Measurements from ENCODE around the gene BNC2. TPM values are rescaled to one million over a fixed set of nuclear protein-coding genes. Genes with fewer than 3 reads are reported as not detected.

Gene BNC2
- total RNA-seq, 1 donor from 2014 or later = under 0.01 TPM

DNA sequence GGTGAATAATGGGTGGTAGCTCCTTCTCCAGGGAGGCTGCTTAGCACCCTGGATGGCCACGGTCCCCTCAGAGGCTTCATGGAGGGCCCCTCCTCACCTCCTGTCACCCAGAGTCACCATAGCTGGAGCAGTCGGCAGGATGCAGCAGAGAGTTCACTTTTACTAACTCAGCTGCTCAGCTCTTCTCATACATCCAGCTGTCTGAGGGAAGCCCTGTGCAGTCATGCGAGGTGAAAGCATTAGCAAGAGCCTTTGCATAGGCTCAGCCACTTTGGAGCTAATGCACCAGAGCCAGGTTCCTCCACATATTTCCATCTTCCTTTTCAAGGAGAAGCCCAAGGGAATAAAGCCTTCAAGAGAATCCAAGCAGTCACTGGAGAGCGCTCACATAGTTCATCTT is 499.2 kb downstream of the BNC2 start:
- no peak overlapping the region for H3K4me3 ChIP-seq (ENCODE audit: low read depth, low read length)
- TF ChIP-seq, protein P1, sequence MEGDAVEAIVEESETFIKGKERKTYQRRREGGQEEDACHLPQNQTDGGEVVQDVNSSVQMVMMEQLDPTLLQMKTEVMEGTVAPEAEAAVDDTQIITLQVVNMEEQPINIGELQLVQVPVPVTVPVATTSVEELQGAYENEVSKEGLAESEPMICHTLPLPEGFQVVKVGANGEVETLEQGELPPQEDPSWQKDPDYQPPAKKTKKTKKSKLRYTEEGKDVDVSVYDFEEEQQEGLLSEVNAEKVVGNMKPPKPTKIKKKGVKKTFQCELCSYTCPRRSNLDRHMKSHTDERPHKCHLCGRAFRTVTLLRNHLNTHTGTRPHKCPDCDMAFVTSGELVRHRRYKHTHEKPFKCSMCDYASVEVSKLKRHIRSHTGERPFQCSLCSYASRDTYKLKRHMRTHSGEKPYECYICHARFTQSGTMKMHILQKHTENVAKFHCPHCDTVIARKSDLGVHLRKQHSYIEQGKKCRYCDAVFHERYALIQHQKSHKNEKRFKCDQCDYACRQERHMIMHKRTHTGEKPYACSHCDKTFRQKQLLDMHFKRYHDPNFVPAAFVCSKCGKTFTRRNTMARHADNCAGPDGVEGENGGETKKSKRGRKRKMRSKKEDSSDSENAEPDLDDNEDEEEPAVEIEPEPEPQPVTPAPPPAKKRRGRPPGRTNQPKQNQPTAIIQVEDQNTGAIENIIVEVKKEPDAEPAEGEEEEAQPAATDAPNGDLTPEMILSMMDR (IDR thresholded peaks at IDR 0.05; ENCODE audit: insufficient read depth, low read length, severe bottlenecking) = no peak
- H3K27me3 ChIP-seq (ENCODE audit: control insufficient read depth, insufficient read depth, low read length) = no peaks in the 10 kb centered on the region
- H3K36me3 ChIP-seq (ENCODE audit: control insufficient read depth, insufficient read depth, low read length) = no peaks in the 10 kb centered on the region
- DNase-seq (ENCODE audit: low read depth) (no peak), FAIRE-seq (peak; percentile 55)

DNA sequence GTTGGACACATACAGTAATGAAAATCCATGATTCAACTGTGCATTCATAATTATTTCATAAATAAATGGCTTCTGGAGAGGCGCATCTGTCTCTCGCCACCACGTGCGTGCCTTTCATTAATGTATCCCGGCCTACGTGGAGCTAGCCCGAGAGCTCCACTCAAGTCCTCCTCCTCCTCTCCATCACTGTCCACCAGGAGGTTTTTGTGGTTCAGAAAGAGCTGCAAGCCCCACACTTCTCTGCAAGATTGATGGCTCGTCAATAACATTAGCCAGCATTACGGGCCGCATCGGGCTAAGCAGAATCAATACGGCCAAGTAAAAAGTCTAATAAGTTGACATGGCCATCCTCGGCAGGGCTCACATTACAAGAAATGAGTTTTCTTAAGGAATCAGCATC is 499.8 kb downstream of the BNC2 start:
- Histone ChIP-seq H3K36me3 (ENCODE audit: control insufficient read depth, insufficient read depth, low read length) (no peaks in the 10 kb centered on the region), H3K27me3 (ENCODE audit: control insufficient read depth, insufficient read depth, low read length) (no peaks in the 10 kb centered on the region), H3K4me3 (ENCODE audit: low read depth, low read length) (no peak overlapping the region)
- no peak for FAIRE-seq
- no peak for DNase-seq (ENCODE audit: low read depth)
- TF ChIP-seq, protein P1 (IDR thresholded peaks at IDR 0.05; ENCODE audit: insufficient read depth, low read length, severe bottlenecking) = no peak

DNA sequence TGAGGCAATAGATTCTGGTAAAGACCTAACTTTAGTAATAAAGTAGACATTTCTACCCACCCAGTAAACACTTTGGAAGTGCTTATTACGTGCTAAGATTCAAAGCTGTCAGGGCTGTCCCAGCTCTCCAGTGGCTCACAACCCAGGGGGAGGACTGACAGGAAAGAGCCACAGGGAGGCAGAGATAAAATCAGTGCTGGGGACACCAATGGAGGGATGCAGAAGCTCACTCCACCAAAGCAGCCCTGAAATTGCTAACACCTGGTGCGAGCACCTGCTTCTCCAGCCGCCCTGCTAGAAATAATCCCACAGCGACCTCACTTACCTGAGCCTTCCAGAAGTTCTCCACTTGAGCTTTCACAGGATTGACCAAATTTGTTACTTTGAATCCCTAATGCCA is 501.0 kb downstream of the BNC2 start:
- TF ChIP-seq, protein P1 (IDR thresholded peaks at IDR 0.05; ENCODE audit: insufficient read depth, low read length, severe bottlenecking) = no peak

DNA sequence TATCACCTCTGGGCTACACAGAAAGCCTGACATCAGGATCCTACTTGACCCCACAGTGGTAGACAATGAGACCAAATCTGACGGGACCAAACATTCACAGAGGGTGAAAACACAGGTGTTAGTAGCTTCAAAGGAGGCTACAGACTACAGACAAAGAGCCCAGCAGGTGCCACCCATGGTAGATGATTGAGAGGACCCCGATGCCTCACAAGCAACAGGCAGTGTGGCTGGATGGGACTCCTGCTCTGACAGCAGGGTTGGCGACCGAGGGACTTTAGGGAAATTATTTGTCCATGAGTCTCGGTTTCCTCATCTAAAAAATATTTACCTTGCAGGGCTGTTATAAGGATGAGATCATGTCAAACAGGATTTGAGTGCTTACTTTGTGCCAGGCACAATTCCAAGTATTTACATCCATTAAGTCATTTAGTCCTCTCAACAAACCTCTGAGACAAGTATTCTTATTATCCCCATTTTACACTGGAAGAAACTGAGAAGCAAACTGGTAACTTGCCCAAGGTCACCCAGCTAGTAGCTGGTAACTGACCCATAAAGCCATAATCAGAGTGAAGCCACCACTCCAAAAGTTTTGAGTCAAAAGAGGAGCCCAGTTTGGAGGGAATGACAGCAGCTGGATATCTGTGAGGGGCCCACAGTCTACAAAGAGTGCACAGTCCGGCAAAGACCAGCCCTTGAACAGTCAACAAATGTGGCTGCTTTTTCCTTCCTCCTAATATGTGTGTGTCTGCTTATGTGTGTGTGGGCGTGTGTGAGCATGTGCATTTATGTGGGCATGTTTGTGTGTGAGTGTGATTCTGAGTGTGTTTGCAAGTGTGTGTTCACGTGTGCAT is 502.0 kb downstream of the BNC2 start:
- Histone ChIP-seq H3K36me3 (ENCODE audit: control insufficient read depth, insufficient read depth, low read length) (no peaks in the 10 kb centered on the region), H3K27me3 (ENCODE audit: control insufficient read depth, insufficient read depth, low read length) (no peaks in the 10 kb centered on the region), H3K4me3 (ENCODE audit: low read depth, low read length) (no peak overlapping the region)
- peak; percentile 78 for DNase-seq (ENCODE audit: low read depth)
- TF ChIP-seq, protein P1 (IDR thresholded peaks at IDR 0.05; ENCODE audit: insufficient read depth, low read length, severe bottlenecking) = no peak
- FAIRE-seq = no peak

More for the DNA sequence above, 501.0 kb downstream of the BNC2 start:
- H3K36me3 ChIP-seq (ENCODE audit: control insufficient read depth, insufficient read depth, low read length) = no peaks in the 10 kb centered on the region
- DNase-seq (ENCODE audit: low read depth) = no peak
- H3K27me3 ChIP-seq (ENCODE audit: control insufficient read depth, insufficient read depth, low read length) = no peaks in the 10 kb centered on the region
- FAIRE-seq = no peak
- H3K4me3 ChIP-seq (ENCODE audit: low read depth, low read length) = no peak overlapping the region

DNA sequence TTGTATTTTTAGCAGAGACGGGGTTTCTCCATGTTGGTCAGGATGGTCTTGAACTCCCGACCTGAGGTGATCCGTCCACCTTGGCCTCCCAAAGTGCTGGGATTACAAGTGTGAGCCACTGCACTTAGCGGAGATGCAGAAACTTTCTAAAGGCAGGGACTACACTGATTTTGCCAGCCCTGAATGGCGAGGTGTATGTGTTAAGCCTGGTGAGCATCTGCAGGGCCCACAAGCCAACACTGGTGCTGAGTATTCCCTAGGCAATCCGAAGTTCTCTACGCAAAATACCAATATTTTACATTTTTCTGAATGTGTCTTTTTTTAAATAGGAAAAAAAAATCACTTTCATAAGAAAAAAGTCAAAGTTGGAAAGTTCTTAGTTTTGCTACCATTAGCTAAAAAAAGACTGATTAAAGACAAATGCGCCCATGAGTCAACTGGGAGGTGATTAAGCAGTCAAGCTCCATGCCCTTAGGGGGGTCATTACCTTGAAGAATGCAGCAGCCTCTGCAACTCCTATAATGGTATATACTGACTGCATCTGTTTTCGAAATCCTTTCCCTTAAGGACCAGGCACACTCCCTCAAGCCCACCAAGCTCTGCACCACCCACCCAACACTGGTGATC is 502.8 kb downstream of the BNC2 start:
- no peaks in the 10 kb centered on the region for H3K36me3 ChIP-seq (ENCODE audit: control insufficient read depth, insufficient read depth, low read length)
- no peak overlapping the region for H3K4me3 ChIP-seq (ENCODE audit: low read depth, low read length)
- no peaks in the 10 kb centered on the region for H3K27me3 ChIP-seq (ENCODE audit: control insufficient read depth, insufficient read depth, low read length)
- DNase-seq (ENCODE audit: low read depth) (peak; percentile 77), FAIRE-seq (no peak)
- TF ChIP-seq, protein P1 (IDR thresholded peaks at IDR 0.05; ENCODE audit: insufficient read depth, low read length, severe bottlenecking) = no peak

Measured in bronchial epithelial cell (primary cell).